IMR-90 (cell line): ENCODE data around the gene FAM20C. TPM values are rescaled to one million over a fixed set of nuclear protein-coding genes. Genes with fewer than 3 reads are reported as not detected.

ENCODE experiments used
- ATAC-seq: fragments of 200-7000 bp; cut with Tn5 transposase; 2 replicates; pipeline ENCODE4 v1.9.1; 2020; ENCODE audit warnings: low read depth, mild to moderate bottlenecking, moderate library complexity
- BruUV-seq: library from RNA; stranded (reverse); fragments of 400-500 nt; replicated peaks from 2 replicates; lab custom pipeline; 2021; lab: Mats Ljungman, UMichigan
- CTCF ChIA-PET: fragments of 300-600 bp; formaldehyde crosslinking; extraction: SDS; loops from one replicate; lab custom pipeline; 2021; ENCODE audit warnings: antibody characterized with exemption; lab: Yijun Ruan, JAX
- POLR2A ChIA-PET: fragments of 300-600 bp; sonication (Branson Sonifier 250); formaldehyde crosslinking; loops from one replicate; lab custom pipeline; 2022; ENCODE audit warnings: antibody characterized with exemption; ENCODE audit not compliant: unreplicated experiment; lab: Charles Lee
- DNase-seq: peaks from one replicate; pipeline ENCODE4 v3.0.0; 2013
- H2AFZ ChIP-seq: replicated peaks from 2 replicates; pipeline ENCODE3; 2013; ENCODE audit warnings: low read length, mild to moderate bottlenecking; ENCODE audit not compliant: poor library complexity
- H2AK5ac ChIP-seq: 2 replicates; pipeline ENCODE4 v1.6.1; 2013; ENCODE audit warnings: low read depth, low read length, inconsistent platforms
- H2AK9ac ChIP-seq: replicated peaks from 2 replicates; pipeline ENCODE3; 2013; ENCODE audit warnings: mild to moderate bottlenecking, low read depth, low read length, moderate library complexity; ENCODE audit not compliant: poor library complexity
- H2BK120ac ChIP-seq: 2 replicates; pipeline ENCODE4 v1.6.1; 2013; ENCODE audit warnings: low read depth, low read length, inconsistent platforms
- H2BK15ac ChIP-seq: 3 replicates; pipeline ENCODE4 v1.6.1; 2013; ENCODE audit warnings: low read depth, low read length, inconsistent platforms
- H2BK20ac ChIP-seq: 2 replicates; pipeline ENCODE4 v1.6.1; 2013; ENCODE audit warnings: low read depth, mild to moderate bottlenecking, inconsistent platforms, low read length, moderate library complexity
- H2BK5ac ChIP-seq: 2 replicates; pipeline ENCODE4 v1.6.1; 2013; ENCODE audit warnings: mild to moderate bottlenecking, low read depth, low read length, inconsistent platforms; ENCODE audit not compliant: poor library complexity, severe bottlenecking
- H3K14ac ChIP-seq: replicated peaks from 2 replicates; pipeline ENCODE4 v1.6.1; 2013; ENCODE audit warnings: low read depth, low read length, inconsistent platforms
- H3K18ac ChIP-seq: 2 replicates; pipeline ENCODE4 v1.6.1; 2013; ENCODE audit warnings: low read depth, low read length, control low read depth
- H3K23ac ChIP-seq: 2 replicates; pipeline ENCODE4 v1.6.1; 2013; ENCODE audit warnings: low read depth, low read length, inconsistent platforms
- H3K27ac ChIP-seq: 2 replicates; pipeline ENCODE4 v1.5.1; 2013; ENCODE audit warnings: mild to moderate bottlenecking, control low read depth, low read length; ENCODE audit not compliant: insufficient read depth
- H3K27me3 ChIP-seq: 2 replicates; pipeline ENCODE4 v1.6.1; 2013; ENCODE audit warnings: low read length; ENCODE audit not compliant: control insufficient read depth, insufficient read depth
- H3K36me3 ChIP-seq: 2 replicates; pipeline ENCODE4 v1.6.1; 2013; ENCODE audit warnings: low read length, mixed read lengths; ENCODE audit not compliant: control insufficient read depth, insufficient read depth
- H3K4ac ChIP-seq: 2 replicates; pipeline ENCODE4 v1.6.1; 2013; ENCODE audit warnings: low read depth, low read length, inconsistent platforms
- H3K4me1 ChIP-seq: 2 replicates; pipeline ENCODE4 v1.6.1; 2013; ENCODE audit warnings: low read length, mixed read lengths; ENCODE audit not compliant: control insufficient read depth, insufficient read depth
- H3K4me2 ChIP-seq: 2 replicates; pipeline ENCODE4 v1.6.1; 2013; ENCODE audit warnings: low read depth, mild to moderate bottlenecking, control low read depth, low read length, moderate library complexity
- H3K4me3 ChIP-seq: 2 replicates; pipeline ENCODE4 v1.5.1; 2013; ENCODE audit warnings: low read depth, mild to moderate bottlenecking, control low read depth, low read length, moderate library complexity; ENCODE audit not compliant: insufficient read depth
- H3K56ac ChIP-seq: 2 replicates; pipeline ENCODE4 v1.6.1; 2013; ENCODE audit warnings: low read length, inconsistent platforms; ENCODE audit not compliant: insufficient read depth; ENCODE audit errors: extremely low read depth
- H3K79me1 ChIP-seq, 2 experiments: 2 replicates each; pipeline ENCODE4 v1.6.1; 2013; ENCODE audit warnings: low read length in 2 of 2, inconsistent platforms in 1 of 2, low read depth in 1 of 2
- H3K9ac ChIP-seq: 2 replicates; pipeline ENCODE4 v1.6.1; 2013; ENCODE audit warnings: low read depth, low read length, control low read depth
- H3K9me1 ChIP-seq: 2 replicates; pipeline ENCODE4 v1.6.1; 2013; ENCODE audit warnings: low read length, inconsistent platforms; ENCODE audit not compliant: insufficient read depth
- H3K9me3 ChIP-seq: 2 replicates; pipeline ENCODE4 v1.6.1; 2013; ENCODE audit warnings: low read length; ENCODE audit not compliant: control insufficient read depth, insufficient read depth
- H4K20me1 ChIP-seq: 2 replicates; pipeline ENCODE4 v1.6.1; 2013; ENCODE audit warnings: low read length, inconsistent platforms; ENCODE audit not compliant: insufficient read depth
- H4K5ac ChIP-seq: 2 replicates; pipeline ENCODE4 v1.6.1; 2013; ENCODE audit warnings: mild to moderate bottlenecking, low read depth, low read length, control low read depth
- H4K8ac ChIP-seq, 2 experiments: 2 replicates each; pipeline ENCODE4 v1.6.1; 2013; ENCODE audit warnings: low read depth in 2 of 2, low read length in 2 of 2, control low read depth in 1 of 2, inconsistent platforms in 1 of 2
- H4K91ac ChIP-seq: 2 replicates; pipeline ENCODE4 v1.6.1; 2013; ENCODE audit warnings: low read depth, low read length, inconsistent platforms; ENCODE audit not compliant: insufficient read depth
- BHLHE40 ChIP-seq: fragments of 150-350 bp; IDR thresholded peaks from 2 replicates; pipeline ENCODE4 v1.6.1; 2016; ENCODE audit warnings: mild to moderate bottlenecking, low read depth, low read length
- CEBPB ChIP-seq: IDR thresholded peaks from 2 replicates; pipeline ENCODE4 v1.6.1; 2012; ENCODE audit warnings: low read depth, low read length, improper control_type of control experiment
- CHD1 ChIP-seq: IDR thresholded peaks from 2 replicates; pipeline ENCODE4 v1.6.1; 2012; ENCODE audit warnings: low read depth, low read length, improper control_type of control experiment
- CTCF ChIP-seq: conservative IDR thresholded peaks from 2 replicates; pipeline ENCODE4 v1.5.1; 2012; ENCODE audit warnings: mild to moderate bottlenecking, low read depth, low read length, improper control_type of control experiment
- ELK1 ChIP-seq: fragments of 150-350 bp; IDR thresholded peaks from 2 replicates; pipeline ENCODE4 v1.6.1; 2016; ENCODE audit warnings: low read depth, mild to moderate bottlenecking, low read length, moderate library complexity, borderline replicate concordance
- FOS ChIP-seq: fragments of 150-350 bp; IDR thresholded peaks from 2 replicates; pipeline ENCODE4 v1.6.1; 2016; ENCODE audit warnings: low read depth, low read length
- MAFK ChIP-seq: IDR thresholded peaks from 2 replicates; pipeline ENCODE4 v1.6.1; 2012; ENCODE audit warnings: low read depth, low read length, improper control_type of control experiment
- MAZ ChIP-seq: IDR thresholded peaks from 2 replicates; pipeline ENCODE4 v1.6.1; 2012; ENCODE audit warnings: low read depth, mild to moderate bottlenecking, low read length, improper control_type of control experiment, moderate library complexity, borderline replicate concordance
- MXI1 ChIP-seq: IDR thresholded peaks from 2 replicates; pipeline ENCODE4 v1.6.1; 2012; ENCODE audit warnings: low read depth, mild to moderate bottlenecking, low read length, moderate library complexity, borderline replicate concordance
- NFE2L2 ChIP-seq: fragments of 150-350 bp; IDR thresholded peaks from 2 replicates; pipeline ENCODE4 v1.6.1; 2016; ENCODE audit warnings: low read depth, mild to moderate bottlenecking, low read length
- POLR2A ChIP-seq: IDR thresholded peaks from 2 replicates; pipeline ENCODE4 v1.6.1; 2012; ENCODE audit warnings: mild to moderate bottlenecking, low read depth, low read length
- RAD21 ChIP-seq: IDR thresholded peaks from 2 replicates; pipeline ENCODE4 v1.6.1; 2012; ENCODE audit warnings: low read length, improper control_type of control experiment
- RCOR1 ChIP-seq: IDR thresholded peaks from 2 replicates; pipeline ENCODE4 v1.6.1; 2012; ENCODE audit warnings: mild to moderate bottlenecking, low read length, improper control_type of control experiment; ENCODE audit not compliant: insufficient replicate concordance
- RFX5 ChIP-seq: IDR thresholded peaks from 2 replicates; pipeline ENCODE4 v1.8.0; 2012; ENCODE audit warnings: low read depth, mild to moderate bottlenecking, low read length, moderate library complexity
- SMC3 ChIP-seq: fragments of 150-350 bp; IDR thresholded peaks from 2 replicates; pipeline ENCODE4 v1.6.1; 2016; ENCODE audit warnings: low read depth, mild to moderate bottlenecking, antibody characterized with exemption, low read length, moderate library complexity
- WGBS, 2 experiments: methylation state at CpG; one replicate each; pipeline versions ENCODE4 v1.1.5 to v1.1.7; 2013; ENCODE audit warnings: missing lambda C conversion rate in 2 of 2; ENCODE audit not compliant: insufficient read length in 1 of 2; ENCODE audit errors: extremely low coverage in 2 of 2; 5-methylcytosine and 5-hydroxymethylcytosine counted together
- dilution Hi-C: fragments of 300-500 bp; cut with HindIII; formaldehyde crosslinking; loops from one replicate; pipeline ENCODE4 v1.14.3; 2018; ENCODE audit warnings: low sequenced_read_pairs; ENCODE audit not compliant: unreplicated experiment
- in situ Hi-C: fragments of 300-500 bp; cut with MboI; formaldehyde crosslinking; loops from 3 replicates; pipeline ENCODE4 v1.14.3; 2019; ENCODE audit warnings: low sequenced_read_pairs, inconsistent platforms, mixed read lengths
- intact Hi-C: fragments of 100-400 bp; cut with micrococcal nuclease; formaldehyde crosslinking; loops from 2 replicates; pipeline ENCODE4 v1.10.0; 2022
- polyA plus RNA-seq, 3 experiments: library from polyadenylated mRNA; depleted of rRNA; stranded (reverse); fragments of >200 nt; gene quantifications; 2 replicates each; pipeline ENCODE4 v1.2.3, GENCODE V29; 2012; ENCODE audit warnings: low replicate concordance in 1 of 3
- total RNA-seq: library from RNA; depleted of rRNA; stranded (reverse); fragments of >200 nt; gene quantifications from 2 replicates; pipeline ENCODE4 v1.2.3, GENCODE V29; 2012

FAM20C gene
- total and polyA plus RNA-seq, 2 of the 4 experiments (the other 2 are of a cell fraction), result 7.7 to 36.6 TPM

GRCh38 chr7:265192-265997, 73.0 kb downstream of the FAM20C start:
- H4K20me1 ChIP-seq, result peaks cover 7% of the 10 kb centered on the region
- WGBS, 2 experiments, result 70% methylated on average over 6 of the region's 25 CpGs; no CpG with 5 or more reads in 1 of the 2 experiments
- no peaks in the 10 kb centered on the region for H3K9me1 ChIP-seq
- no peak overlapping the region for H3K18ac ChIP-seq
- no peak overlapping the region for H3K4me2 ChIP-seq
- H3K4me1 ChIP-seq, result no peaks in the 10 kb centered on the region
- no peak overlapping the region for H3K4me3 ChIP-seq
- BruUV-seq, result no TSS peak
- peaks cover 3% of the 10 kb centered on the region for H3K27me3 ChIP-seq
- POLR2A ChIA-PET, result no interaction called here
- DNase-seq (no peak), ATAC-seq (peak; percentile 2)
- H2AFZ ChIP-seq, result no peak overlapping the region
- no peak overlapping the region for H3K56ac ChIP-seq
- peaks cover 29% of the 10 kb centered on the region for H3K9me3 ChIP-seq
- H2AK5ac ChIP-seq, result no peak overlapping the region
- no peak overlapping the region for H3K4ac ChIP-seq
- no peak overlapping the region for H2BK5ac ChIP-seq
- no peak overlapping the region for H3K14ac ChIP-seq
- H2BK120ac ChIP-seq, result no peak overlapping the region
- no peak overlapping the region for H4K5ac ChIP-seq
- intact Hi-C loops, result no loop called here
- H3K27ac ChIP-seq, result no peak overlapping the region
- H4K91ac ChIP-seq, result no peak overlapping the region
- H3K9ac ChIP-seq, result no peak overlapping the region
- H3K36me3 ChIP-seq, result peaks cover 12% of the 10 kb centered on the region
- no peak overlapping the region for H2BK20ac ChIP-seq
- dilution Hi-C loops, result no loop called here
- H3K79me1 ChIP-seq, result no peaks in the 10 kb centered on the region
- H4K8ac ChIP-seq, result no peak overlapping the region
- H3K23ac ChIP-seq, result no peak overlapping the region
- CTCF ChIA-PET, result no interaction called here
- no peak overlapping the region for H2BK15ac ChIP-seq
- H2AK9ac ChIP-seq, result no peak overlapping the region
- in situ Hi-C loops, result no loop called here
- TF ChIP-seq RFX5 (no peak), FOS (no peak), CHD1 (no peak), CEBPB (no peak), POLR2A (no peak), ELK1 (no peak), NFE2L2 (no peak), MXI1 (no peak), MAFK (no peak), MAZ (no peak), CTCF (no peak), BHLHE40 (no peak), RCOR1 (no peak), SMC3 (no peak), RAD21 (no peak)
